CD4-positive, alpha-beta T cell treated with Interleukin-2 at 100 ng/mL for 4 hours (primary cell): Measurements from ENCODE around the gene SPTBN4.
A peak's percentile ranks its signal among the peaks of the same experiment; 100 is the strongest.
"Not testable (repeated sequence)": the region's sequence is repeated elsewhere in the genome, so short reads cannot be mapped to it uniquely, and the experiment has no call there.

ENCODE experiments used
- DNase-seq: peaks from one replicate; pipeline ENCODE4 v3.0.0-alpha.2; 2020; ENCODE audit warnings: low spot score

SPTBN4 gene

GRCh38 chr19:40530091-40530901 lies 63.5 kb downstream of the SPTBN4 start:
- DNase-seq = peak; percentile 12

GRCh38 chr19:40533508-40533907 lies 66.7 kb downstream of the SPTBN4 start:
- DNase-seq = no peak

GRCh38 chr19:40534148-40534547 lies 67.3 kb downstream of the SPTBN4 start:
- no peak for DNase-seq

GRCh38 chr19:40539070-40539469 lies 72.3 kb downstream of the SPTBN4 start:
- DNase-seq = no peak

- DNase-seq = no peak
These were observed 75.5 kb downstream of the SPTBN4 start for GRCh38 chr19:40542202-40542859.

- DNase-seq = no peak
These were observed 76.3 kb downstream of the SPTBN4 start for GRCh38 chr19:40543029-40543597.

- not testable (repeated sequence) for DNase-seq
These were observed 79.5 kb downstream of the SPTBN4 start for GRCh38 chr19:40546153-40546841.

- not testable (repeated sequence) for DNase-seq
These were observed 80.4 kb downstream of the SPTBN4 start for GRCh38 chr19:40547190-40547589.

GRCh38 chr19:40547836-40548235 lies 81.0 kb downstream of the SPTBN4 start:
- DNase-seq = no peak

- DNase-seq = peak; percentile 65
These were observed 82.4 kb downstream of the SPTBN4 start for GRCh38 chr19:40549007-40549708.

- DNase-seq = no peak
These were observed 84.2 kb downstream of the SPTBN4 start for GRCh38 chr19:40550951-40551350.

GRCh38 chr19:40552848-40553247 lies 86.0 kb downstream of the SPTBN4 start:
- no peak for DNase-seq

- DNase-seq = no peak
These were observed 87.4 kb downstream of the SPTBN4 start for GRCh38 chr19:40553885-40554857.

GRCh38 chr19:40555978-40556689 lies 89.3 kb downstream of the SPTBN4 start:
- no peak for DNase-seq

GRCh38 chr19:40556953-40557530 lies 90.2 kb downstream of the SPTBN4 start:
- no peak for DNase-seq

- no peak for DNase-seq
These were observed 92.6 kb downstream of the SPTBN4 start for GRCh38 chr19:40559394-40559793.

GRCh38 chr19:40560092-40560507 lies 93.3 kb downstream of the SPTBN4 start:
- DNase-seq = no peak

GRCh38 chr19:40561947-40562346 lies 95.1 kb downstream of the SPTBN4 start:
- DNase-seq = no peak

- DNase-seq = not testable (repeated sequence)
These were observed 97.7 kb downstream of the SPTBN4 start for GRCh38 chr19:40564535-40564934.

- no peak for DNase-seq
These were observed 98.6 kb downstream of the SPTBN4 start for GRCh38 chr19:40565355-40565754.
